Liver (tissue), 3 donors: ENCODE measurements around the gene SOD1.

Source experiments
- FOXA1 ChIP-seq: IDR thresholded peaks from 2 replicates; pipeline ENCODE4 v1.6.1; 2016; ENCODE audit warnings: antibody characterized with exemption
- HNF4A ChIP-seq, 2 donors: conservative IDR thresholded peaks; 2 replicates each; pipeline ENCODE4 v1.6.1; 2016; ENCODE audit warnings: antibody characterized with exemption in 2 of 2, mild to moderate bottlenecking in 2 of 2
- NR2F2 ChIP-seq: IDR thresholded peaks from 2 replicates; pipeline ENCODE4 v1.6.1; 2016; ENCODE audit warnings: antibody characterized with exemption
- RAD21 ChIP-seq, 2 donors: IDR thresholded peaks; 2 replicates each; pipeline ENCODE4 v1.6.1; 2016; ENCODE audit warnings: antibody characterized with exemption in 2 of 2, mild to moderate bottlenecking in 2 of 2
- TAF1 ChIP-seq: conservative IDR thresholded peaks from 2 replicates; pipeline ENCODE4 v1.6.1; 2016; ENCODE audit warnings: antibody characterized with exemption, mild to moderate bottlenecking
- YY1 ChIP-seq: IDR thresholded peaks from 2 replicates; pipeline ENCODE4 v1.6.1; 2016; ENCODE audit warnings: antibody characterized with exemption, mild to moderate bottlenecking
- TF ChIP-seq, protein P1 (sequence below): fragments of 150-350 bp; IDR thresholded peaks from 2 replicates; pipeline ENCODE4 v1.5.1; 2017; ENCODE audit warnings: improper control_type of control experiment, low read depth, low read length; ENCODE audit not compliant: missing input control
- TF ChIP-seq, protein P2 (sequence below): IDR thresholded peaks from 2 replicates; pipeline ENCODE4 v1.6.1; 2016; ENCODE audit warnings: antibody characterized with exemption
- TF ChIP-seq, protein P3 (sequence below): IDR thresholded peaks from 2 replicates; pipeline ENCODE4 v1.6.1; 2016; ENCODE audit warnings: antibody characterized with exemption
- TF ChIP-seq, protein P4 (sequence below): IDR thresholded peaks from 2 replicates; pipeline ENCODE4 v1.6.1; 2016; ENCODE audit warnings: antibody characterized with exemption, mild to moderate bottlenecking
- donor health status: healthy.
- donor health status: healthy.

DNA sequence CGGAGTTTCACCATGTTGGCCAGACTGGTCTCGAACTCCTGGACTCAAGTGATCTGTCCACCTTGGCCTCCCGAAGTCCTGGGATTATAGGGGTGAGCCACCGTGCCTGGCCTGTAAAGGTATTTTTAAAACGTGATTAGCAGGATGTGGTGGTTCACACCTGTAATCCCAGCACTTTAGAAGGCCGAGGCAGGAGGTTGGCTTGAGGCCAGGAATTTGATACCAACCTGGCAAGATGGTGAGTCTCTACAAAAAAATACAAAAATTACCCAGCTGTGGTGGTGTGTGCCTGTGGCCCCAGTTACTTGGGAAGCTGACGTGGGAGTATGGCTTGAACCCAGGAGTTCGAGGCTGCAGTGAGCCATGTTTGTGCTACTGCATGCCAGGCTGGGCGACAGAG lies 43.3 kb upstream of the SOD1 start:
- TF ChIP-seq, protein P1, sequence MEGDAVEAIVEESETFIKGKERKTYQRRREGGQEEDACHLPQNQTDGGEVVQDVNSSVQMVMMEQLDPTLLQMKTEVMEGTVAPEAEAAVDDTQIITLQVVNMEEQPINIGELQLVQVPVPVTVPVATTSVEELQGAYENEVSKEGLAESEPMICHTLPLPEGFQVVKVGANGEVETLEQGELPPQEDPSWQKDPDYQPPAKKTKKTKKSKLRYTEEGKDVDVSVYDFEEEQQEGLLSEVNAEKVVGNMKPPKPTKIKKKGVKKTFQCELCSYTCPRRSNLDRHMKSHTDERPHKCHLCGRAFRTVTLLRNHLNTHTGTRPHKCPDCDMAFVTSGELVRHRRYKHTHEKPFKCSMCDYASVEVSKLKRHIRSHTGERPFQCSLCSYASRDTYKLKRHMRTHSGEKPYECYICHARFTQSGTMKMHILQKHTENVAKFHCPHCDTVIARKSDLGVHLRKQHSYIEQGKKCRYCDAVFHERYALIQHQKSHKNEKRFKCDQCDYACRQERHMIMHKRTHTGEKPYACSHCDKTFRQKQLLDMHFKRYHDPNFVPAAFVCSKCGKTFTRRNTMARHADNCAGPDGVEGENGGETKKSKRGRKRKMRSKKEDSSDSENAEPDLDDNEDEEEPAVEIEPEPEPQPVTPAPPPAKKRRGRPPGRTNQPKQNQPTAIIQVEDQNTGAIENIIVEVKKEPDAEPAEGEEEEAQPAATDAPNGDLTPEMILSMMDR, result no peak
- no peak for TF ChIP-seq FOXA1
- TF ChIP-seq TAF1, result no peak
- no peak for TF ChIP-seq YY1
- no peak for TF ChIP-seq HNF4A (conservative IDR thresholded peaks at IDR 0.05)
- TF ChIP-seq RAD21 (IDR thresholded peaks at IDR 0.05), result no peak
- TF ChIP-seq, protein P2, sequence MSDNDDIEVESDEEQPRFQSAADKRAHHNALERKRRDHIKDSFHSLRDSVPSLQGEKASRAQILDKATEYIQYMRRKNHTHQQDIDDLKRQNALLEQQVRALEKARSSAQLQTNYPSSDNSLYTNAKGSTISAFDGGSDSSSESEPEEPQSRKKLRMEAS, result no peak
- TF ChIP-seq, protein P3, sequence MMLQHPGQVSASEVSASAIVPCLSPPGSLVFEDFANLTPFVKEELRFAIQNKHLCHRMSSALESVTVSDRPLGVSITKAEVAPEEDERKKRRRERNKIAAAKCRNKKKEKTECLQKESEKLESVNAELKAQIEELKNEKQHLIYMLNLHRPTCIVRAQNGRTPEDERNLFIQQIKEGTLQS, result no peak
- TF ChIP-seq, protein P4, sequence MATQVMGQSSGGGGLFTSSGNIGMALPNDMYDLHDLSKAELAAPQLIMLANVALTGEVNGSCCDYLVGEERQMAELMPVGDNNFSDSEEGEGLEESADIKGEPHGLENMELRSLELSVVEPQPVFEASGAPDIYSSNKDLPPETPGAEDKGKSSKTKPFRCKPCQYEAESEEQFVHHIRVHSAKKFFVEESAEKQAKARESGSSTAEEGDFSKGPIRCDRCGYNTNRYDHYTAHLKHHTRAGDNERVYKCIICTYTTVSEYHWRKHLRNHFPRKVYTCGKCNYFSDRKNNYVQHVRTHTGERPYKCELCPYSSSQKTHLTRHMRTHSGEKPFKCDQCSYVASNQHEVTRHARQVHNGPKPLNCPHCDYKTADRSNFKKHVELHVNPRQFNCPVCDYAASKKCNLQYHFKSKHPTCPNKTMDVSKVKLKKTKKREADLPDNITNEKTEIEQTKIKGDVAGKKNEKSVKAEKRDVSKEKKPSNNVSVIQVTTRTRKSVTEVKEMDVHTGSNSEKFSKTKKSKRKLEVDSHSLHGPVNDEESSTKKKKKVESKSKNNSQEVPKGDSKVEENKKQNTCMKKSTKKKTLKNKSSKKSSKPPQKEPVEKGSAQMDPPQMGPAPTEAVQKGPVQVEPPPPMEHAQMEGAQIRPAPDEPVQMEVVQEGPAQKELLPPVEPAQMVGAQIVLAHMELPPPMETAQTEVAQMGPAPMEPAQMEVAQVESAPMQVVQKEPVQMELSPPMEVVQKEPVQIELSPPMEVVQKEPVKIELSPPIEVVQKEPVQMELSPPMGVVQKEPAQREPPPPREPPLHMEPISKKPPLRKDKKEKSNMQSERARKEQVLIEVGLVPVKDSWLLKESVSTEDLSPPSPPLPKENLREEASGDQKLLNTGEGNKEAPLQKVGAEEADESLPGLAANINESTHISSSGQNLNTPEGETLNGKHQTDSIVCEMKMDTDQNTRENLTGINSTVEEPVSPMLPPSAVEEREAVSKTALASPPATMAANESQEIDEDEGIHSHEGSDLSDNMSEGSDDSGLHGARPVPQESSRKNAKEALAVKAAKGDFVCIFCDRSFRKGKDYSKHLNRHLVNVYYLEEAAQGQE, result no peak
- TF ChIP-seq NR2F2, result no peak
